Spleen (tissue), 7 donors: ENCODE measurements around the gene UBALD2.

Experiments used
- CTCF ChIP-seq, 11 experiments: fragments of 200-600 bp in 7 of 11; fragments of 450-650 bp in 4 of 11; sonication (generic) in 4 of 11; IDR thresholded peaks in 8 of 11; conservative IDR thresholded peaks in 3 of 11; 1 replicate in 7 of 11; 2 replicates in 4 of 11; pipeline versions ENCODE4 v1.4.0 to v1.8.0; 2016 to 2021; ENCODE audit warnings: antibody characterized with exemption in 11 of 11, inconsistent platforms in 4 of 11, mild to moderate bottlenecking in 1 of 11
- POLR2AphosphoS5 ChIP-seq, 3 donors: sonication (generic); formaldehyde crosslinking; IDR thresholded peaks; one replicate each; pipeline ENCODE4 v1.5.1; 2017; ENCODE audit warnings: antibody characterized with exemption in 3 of 3
- donor health status: DM: no; HTN: no; CAD: no; lungs with moderate emphysema.
- donor health status: DM: no; HTN: no; CAD: no.
- donor health status: DM: no; HTN: no; CAD: no.

- TF ChIP-seq CTCF (IDR thresholded peaks at IDR 0.05 in 8 of 11, conservative IDR thresholded peaks at IDR 0.05 in 3 of 11), result no peak
- TF ChIP-seq POLR2AphosphoS5 (IDR thresholded peaks at IDR 0.05), result no peak
Measured at GRCh38 chr17:76253841-76254240, 11.3 kb upstream of the UBALD2 start.
